IMR-90 (cell line): Measurements from ENCODE around the gene UTP18. TPM values are rescaled to one million over a fixed set of nuclear protein-coding genes. Genes with fewer than 3 reads are reported as not detected.
A peak's percentile ranks its signal among the peaks of the same experiment; 100 is the strongest.

Experiments
- ATAC-seq: fragments of 200-7000 bp; cut with Tn5 transposase; 2 replicates; pipeline ENCODE4 v1.9.1; 2020; ENCODE audit warnings: low read depth, mild to moderate bottlenecking, moderate library complexity
- BruUV-seq: library from RNA; stranded (reverse); fragments of 400-500 nt; replicated peaks from 2 replicates; lab custom pipeline; 2021; lab: Mats Ljungman, UMichigan
- CTCF ChIA-PET: fragments of 300-600 bp; formaldehyde crosslinking; extraction: SDS; loops from one replicate; lab custom pipeline; 2021; ENCODE audit warnings: antibody characterized with exemption; lab: Yijun Ruan, JAX
- POLR2A ChIA-PET: fragments of 300-600 bp; sonication (Branson Sonifier 250); formaldehyde crosslinking; loops from one replicate; lab custom pipeline; 2022; ENCODE audit warnings: antibody characterized with exemption; ENCODE audit not compliant: unreplicated experiment; lab: Charles Lee
- DNase-seq: peaks from one replicate; pipeline ENCODE4 v3.0.0; 2013
- H2AFZ ChIP-seq: replicated peaks from 2 replicates; pipeline ENCODE3; 2013; ENCODE audit warnings: low read length, mild to moderate bottlenecking; ENCODE audit not compliant: poor library complexity
- H2AK5ac ChIP-seq: 2 replicates; pipeline ENCODE4 v1.6.1; 2013; ENCODE audit warnings: low read depth, low read length, inconsistent platforms
- H2AK9ac ChIP-seq: replicated peaks from 2 replicates; pipeline ENCODE3; 2013; ENCODE audit warnings: mild to moderate bottlenecking, low read depth, low read length, moderate library complexity; ENCODE audit not compliant: poor library complexity
- H2BK120ac ChIP-seq: 2 replicates; pipeline ENCODE4 v1.6.1; 2013; ENCODE audit warnings: low read depth, low read length, inconsistent platforms
- H2BK15ac ChIP-seq: 3 replicates; pipeline ENCODE4 v1.6.1; 2013; ENCODE audit warnings: low read depth, low read length, inconsistent platforms
- H2BK20ac ChIP-seq: 2 replicates; pipeline ENCODE4 v1.6.1; 2013; ENCODE audit warnings: low read depth, mild to moderate bottlenecking, inconsistent platforms, low read length, moderate library complexity
- H2BK5ac ChIP-seq: 2 replicates; pipeline ENCODE4 v1.6.1; 2013; ENCODE audit warnings: mild to moderate bottlenecking, low read depth, low read length, inconsistent platforms; ENCODE audit not compliant: poor library complexity, severe bottlenecking
- H3K14ac ChIP-seq: replicated peaks from 2 replicates; pipeline ENCODE4 v1.6.1; 2013; ENCODE audit warnings: low read depth, low read length, inconsistent platforms
- H3K18ac ChIP-seq: 2 replicates; pipeline ENCODE4 v1.6.1; 2013; ENCODE audit warnings: low read depth, low read length, control low read depth
- H3K23ac ChIP-seq: 2 replicates; pipeline ENCODE4 v1.6.1; 2013; ENCODE audit warnings: low read depth, low read length, inconsistent platforms
- H3K27ac ChIP-seq: 2 replicates; pipeline ENCODE4 v1.5.1; 2013; ENCODE audit warnings: mild to moderate bottlenecking, control low read depth, low read length; ENCODE audit not compliant: insufficient read depth
- H3K27me3 ChIP-seq: 2 replicates; pipeline ENCODE4 v1.6.1; 2013; ENCODE audit warnings: low read length; ENCODE audit not compliant: control insufficient read depth, insufficient read depth
- H3K36me3 ChIP-seq: 2 replicates; pipeline ENCODE4 v1.6.1; 2013; ENCODE audit warnings: low read length, mixed read lengths; ENCODE audit not compliant: control insufficient read depth, insufficient read depth
- H3K4ac ChIP-seq: 2 replicates; pipeline ENCODE4 v1.6.1; 2013; ENCODE audit warnings: low read depth, low read length, inconsistent platforms
- H3K4me1 ChIP-seq: 2 replicates; pipeline ENCODE4 v1.6.1; 2013; ENCODE audit warnings: low read length, mixed read lengths; ENCODE audit not compliant: control insufficient read depth, insufficient read depth
- H3K4me2 ChIP-seq: 2 replicates; pipeline ENCODE4 v1.6.1; 2013; ENCODE audit warnings: low read depth, mild to moderate bottlenecking, control low read depth, low read length, moderate library complexity
- H3K4me3 ChIP-seq: 2 replicates; pipeline ENCODE4 v1.5.1; 2013; ENCODE audit warnings: low read depth, mild to moderate bottlenecking, control low read depth, low read length, moderate library complexity; ENCODE audit not compliant: insufficient read depth
- H3K56ac ChIP-seq: 2 replicates; pipeline ENCODE4 v1.6.1; 2013; ENCODE audit warnings: low read length, inconsistent platforms; ENCODE audit not compliant: insufficient read depth; ENCODE audit errors: extremely low read depth
- H3K79me1 ChIP-seq, 2 experiments: 2 replicates each; pipeline ENCODE4 v1.6.1; 2013; ENCODE audit warnings: low read length in 2 of 2, inconsistent platforms in 1 of 2, low read depth in 1 of 2
- H3K9ac ChIP-seq: 2 replicates; pipeline ENCODE4 v1.6.1; 2013; ENCODE audit warnings: low read depth, low read length, control low read depth
- H3K9me1 ChIP-seq: 2 replicates; pipeline ENCODE4 v1.6.1; 2013; ENCODE audit warnings: low read length, inconsistent platforms; ENCODE audit not compliant: insufficient read depth
- H3K9me3 ChIP-seq: 2 replicates; pipeline ENCODE4 v1.6.1; 2013; ENCODE audit warnings: low read length; ENCODE audit not compliant: control insufficient read depth, insufficient read depth
- H4K20me1 ChIP-seq: 2 replicates; pipeline ENCODE4 v1.6.1; 2013; ENCODE audit warnings: low read length, inconsistent platforms; ENCODE audit not compliant: insufficient read depth
- H4K5ac ChIP-seq: 2 replicates; pipeline ENCODE4 v1.6.1; 2013; ENCODE audit warnings: mild to moderate bottlenecking, low read depth, low read length, control low read depth
- H4K8ac ChIP-seq, 2 experiments: 2 replicates each; pipeline ENCODE4 v1.6.1; 2013; ENCODE audit warnings: low read depth in 2 of 2, low read length in 2 of 2, control low read depth in 1 of 2, inconsistent platforms in 1 of 2
- H4K91ac ChIP-seq: 2 replicates; pipeline ENCODE4 v1.6.1; 2013; ENCODE audit warnings: low read depth, low read length, inconsistent platforms; ENCODE audit not compliant: insufficient read depth
- CEBPB ChIP-seq: IDR thresholded peaks from 2 replicates; pipeline ENCODE4 v1.6.1; 2012; ENCODE audit warnings: low read depth, low read length, improper control_type of control experiment
- WGBS, 2 experiments: methylation state at CpG; one replicate each; pipeline versions ENCODE4 v1.1.5 to v1.1.7; 2013; ENCODE audit warnings: missing lambda C conversion rate in 2 of 2; ENCODE audit not compliant: insufficient read length in 1 of 2; ENCODE audit errors: extremely low coverage in 2 of 2; 5-methylcytosine and 5-hydroxymethylcytosine counted together
- dilution Hi-C: fragments of 300-500 bp; cut with HindIII; formaldehyde crosslinking; loops from one replicate; pipeline ENCODE4 v1.14.3; 2018; ENCODE audit warnings: low sequenced_read_pairs; ENCODE audit not compliant: unreplicated experiment
- in situ Hi-C: fragments of 300-500 bp; cut with MboI; formaldehyde crosslinking; loops from 3 replicates; pipeline ENCODE4 v1.14.3; 2019; ENCODE audit warnings: low sequenced_read_pairs, inconsistent platforms, mixed read lengths
- intact Hi-C: fragments of 100-400 bp; cut with micrococcal nuclease; formaldehyde crosslinking; loops from 2 replicates; pipeline ENCODE4 v1.10.0; 2022
- polyA plus RNA-seq, 3 experiments: library from polyadenylated mRNA; depleted of rRNA; stranded (reverse); fragments of >200 nt; gene quantifications; 2 replicates each; pipeline ENCODE4 v1.2.3, GENCODE V29; 2012; ENCODE audit warnings: low replicate concordance in 1 of 3
- total RNA-seq: library from RNA; depleted of rRNA; stranded (reverse); fragments of >200 nt; gene quantifications from 2 replicates; pipeline ENCODE4 v1.2.3, GENCODE V29; 2012
- TF ChIP-seq, protein P1 (sequence below): conservative IDR thresholded peaks from 2 replicates; pipeline ENCODE4 v1.5.1; 2012; ENCODE audit warnings: mild to moderate bottlenecking, low read depth, low read length, improper control_type of control experiment
- TF ChIP-seq, protein P2 (sequence below): fragments of 150-350 bp; IDR thresholded peaks from 2 replicates; pipeline ENCODE4 v1.6.1; 2016; ENCODE audit warnings: low read depth, mild to moderate bottlenecking, low read length, moderate library complexity, borderline replicate concordance

UTP18 gene
- total and polyA plus RNA-seq, 2 of the 4 experiments (the other 2 are of a cell fraction), result 17.7 to 22.4 TPM

DNA sequence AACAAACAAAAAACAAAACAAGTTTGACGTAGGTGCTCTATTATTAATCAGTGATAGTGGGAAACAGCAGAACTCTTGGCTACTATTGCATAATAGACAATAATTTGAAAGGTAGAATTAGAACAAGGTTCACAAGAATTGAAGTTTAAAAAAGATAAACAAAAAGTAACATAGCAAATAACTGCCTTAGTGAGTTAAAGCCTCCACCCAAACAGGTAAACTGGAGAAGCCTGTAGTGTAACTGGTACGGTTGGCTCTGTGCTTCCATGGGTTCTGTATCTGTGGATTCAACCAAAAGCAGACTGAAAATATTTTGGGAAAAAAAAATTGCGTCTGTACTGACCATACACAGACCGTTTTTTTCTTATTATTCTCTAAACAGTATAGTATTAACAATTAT is 39.0 kb upstream of the UTP18 start:
- dilution Hi-C loops, result no loop called here
- Histone ChIP-seq H3K9me3 (no peaks in the 10 kb centered on the region), H2AK5ac (no peak overlapping the region), H3K4ac (no peak overlapping the region), H3K36me3 (peaks cover 25% of the 10 kb centered on the region), H2BK120ac (no peak overlapping the region), H3K79me1 (peaks cover 4 to 20% of the 10 kb centered on the region in 2 experiments), H3K27me3 (no peaks in the 10 kb centered on the region), H4K8ac (no peak overlapping the region), H3K4me2 (no peak overlapping the region), H3K9ac (no peak overlapping the region), H3K4me1 (no peaks in the 10 kb centered on the region), H4K20me1 (no peaks in the 10 kb centered on the region), H4K91ac (no peak overlapping the region), H3K14ac (no peak overlapping the region), H4K5ac (no peak overlapping the region), H3K23ac (no peak overlapping the region), H3K27ac (no peak overlapping the region), H3K9me1 (no peaks in the 10 kb centered on the region), H2AFZ (no peak overlapping the region), H2BK20ac (no peak overlapping the region), H3K56ac (no peak overlapping the region), H3K4me3 (no peak overlapping the region), H2AK9ac (no peak overlapping the region), H3K18ac (no peak overlapping the region), H2BK5ac (no peak overlapping the region), H2BK15ac (no peak overlapping the region)
- CTCF ChIA-PET, result no interaction called here
- no CpG with 5 or more reads among the region's 4 CpGs for WGBS, 2 experiments
- in situ Hi-C loops, result no loop called here
- DNase-seq, result no peak
- intact Hi-C loops, result no loop called here
- TF ChIP-seq, protein P1, sequence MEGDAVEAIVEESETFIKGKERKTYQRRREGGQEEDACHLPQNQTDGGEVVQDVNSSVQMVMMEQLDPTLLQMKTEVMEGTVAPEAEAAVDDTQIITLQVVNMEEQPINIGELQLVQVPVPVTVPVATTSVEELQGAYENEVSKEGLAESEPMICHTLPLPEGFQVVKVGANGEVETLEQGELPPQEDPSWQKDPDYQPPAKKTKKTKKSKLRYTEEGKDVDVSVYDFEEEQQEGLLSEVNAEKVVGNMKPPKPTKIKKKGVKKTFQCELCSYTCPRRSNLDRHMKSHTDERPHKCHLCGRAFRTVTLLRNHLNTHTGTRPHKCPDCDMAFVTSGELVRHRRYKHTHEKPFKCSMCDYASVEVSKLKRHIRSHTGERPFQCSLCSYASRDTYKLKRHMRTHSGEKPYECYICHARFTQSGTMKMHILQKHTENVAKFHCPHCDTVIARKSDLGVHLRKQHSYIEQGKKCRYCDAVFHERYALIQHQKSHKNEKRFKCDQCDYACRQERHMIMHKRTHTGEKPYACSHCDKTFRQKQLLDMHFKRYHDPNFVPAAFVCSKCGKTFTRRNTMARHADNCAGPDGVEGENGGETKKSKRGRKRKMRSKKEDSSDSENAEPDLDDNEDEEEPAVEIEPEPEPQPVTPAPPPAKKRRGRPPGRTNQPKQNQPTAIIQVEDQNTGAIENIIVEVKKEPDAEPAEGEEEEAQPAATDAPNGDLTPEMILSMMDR, result no peak
- TF ChIP-seq CEBPB, result peak; percentile 51
- TF ChIP-seq, protein P2, sequence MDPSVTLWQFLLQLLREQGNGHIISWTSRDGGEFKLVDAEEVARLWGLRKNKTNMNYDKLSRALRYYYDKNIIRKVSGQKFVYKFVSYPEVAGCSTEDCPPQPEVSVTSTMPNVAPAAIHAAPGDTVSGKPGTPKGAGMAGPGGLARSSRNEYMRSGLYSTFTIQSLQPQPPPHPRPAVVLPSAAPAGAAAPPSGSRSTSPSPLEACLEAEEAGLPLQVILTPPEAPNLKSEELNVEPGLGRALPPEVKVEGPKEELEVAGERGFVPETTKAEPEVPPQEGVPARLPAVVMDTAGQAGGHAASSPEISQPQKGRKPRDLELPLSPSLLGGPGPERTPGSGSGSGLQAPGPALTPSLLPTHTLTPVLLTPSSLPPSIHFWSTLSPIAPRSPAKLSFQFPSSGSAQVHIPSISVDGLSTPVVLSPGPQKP, result no peak
- POLR2A ChIA-PET, result no interaction called here
- no TSS peak for BruUV-seq
- no peak for ATAC-seq
